ENCODE measurements around the gene ZNF483. TPM values are rescaled to one million over a fixed set of nuclear protein-coding genes. Genes with fewer than 3 reads are reported as not detected.
"Not testable (repeated sequence)": the region's sequence is repeated elsewhere in the genome, so short reads cannot be mapped to it uniquely, and the experiment has no call there.

ZNF483 gene
- total RNA-seq, 1 donor from 2014 or later: 8.9 TPM

- Histone ChIP-seq H3K4me1 (ENCODE audit: control insufficient read depth in 3 of 3, insufficient read depth in 3 of 3, low read length in 3 of 3) (no peaks in the 10 kb centered on the region), H3K27ac (ENCODE audit: low read depth, low read length) (no peak overlapping the region), H3K36me3 (ENCODE audit: control insufficient read depth in 3 of 3, insufficient read depth in 3 of 3, low read length in 3 of 3) (no peaks in the 10 kb centered on the region), H3K4me3 (ENCODE audit: low read length in 3 of 3) (no peak overlapping the region), H3K27me3 (ENCODE audit: control insufficient read depth in 3 of 3, insufficient read depth in 3 of 3, low read length in 3 of 3) (no peaks in the 10 kb centered on the region), H3K9ac (ENCODE audit: low read depth in 1 of 3, low read length in 3 of 3) (no peak overlapping the region), H3K9me3 (ENCODE audit: control insufficient read depth in 3 of 3, low read length in 3 of 3) (no peaks in the 10 kb centered on the region)
Measured at GRCh38 chr9:111501005-111501562, 23.9 kb upstream of the ZNF483 start.

GRCh38 chr9:111501648-111502047, 23.3 kb upstream of the ZNF483 start:
- H3K27ac ChIP-seq (ENCODE audit: low read depth, low read length): no peak overlapping the region
- H3K9me3 ChIP-seq (ENCODE audit: control insufficient read depth in 3 of 3, low read length in 3 of 3): no peaks in the 10 kb centered on the region
- H3K4me1 ChIP-seq (ENCODE audit: control insufficient read depth in 3 of 3, insufficient read depth in 3 of 3, low read length in 3 of 3): no peaks in the 10 kb centered on the region
- H3K27me3 ChIP-seq (ENCODE audit: control insufficient read depth in 3 of 3, insufficient read depth in 3 of 3, low read length in 3 of 3): no peaks in the 10 kb centered on the region
- H3K36me3 ChIP-seq (ENCODE audit: control insufficient read depth in 3 of 3, insufficient read depth in 3 of 3, low read length in 3 of 3): no peaks in the 10 kb centered on the region
- no peak overlapping the region for H3K9ac ChIP-seq (ENCODE audit: low read depth in 1 of 3, low read length in 3 of 3)
- H3K4me3 ChIP-seq (ENCODE audit: low read length in 3 of 3): no peak overlapping the region

- Histone ChIP-seq H3K9ac (ENCODE audit: low read depth in 1 of 3, low read length in 3 of 3) (no peak overlapping the region), H3K27ac (ENCODE audit: low read depth, low read length) (no peak overlapping the region), H3K36me3 (ENCODE audit: control insufficient read depth in 3 of 3, insufficient read depth in 3 of 3, low read length in 3 of 3) (no peaks in the 10 kb centered on the region), H3K4me1 (ENCODE audit: control insufficient read depth in 3 of 3, insufficient read depth in 3 of 3, low read length in 3 of 3) (no peaks in the 10 kb centered on the region), H3K4me3 (ENCODE audit: low read length in 3 of 3) (no peak overlapping the region), H3K9me3 (ENCODE audit: control insufficient read depth in 3 of 3, low read length in 3 of 3) (no peaks in the 10 kb centered on the region), H3K27me3 (ENCODE audit: control insufficient read depth in 3 of 3, insufficient read depth in 3 of 3, low read length in 3 of 3) (no peaks in the 10 kb centered on the region)
Measured at GRCh38 chr9:111502506-111502905, 22.5 kb upstream of the ZNF483 start.

- H3K9ac ChIP-seq (ENCODE audit: low read depth in 1 of 3, low read length in 3 of 3); H3K4me3 ChIP-seq (ENCODE audit: low read length in 3 of 3); H3K27ac ChIP-seq (ENCODE audit: low read depth, low read length); H3K27me3 ChIP-seq (ENCODE audit: control insufficient read depth in 3 of 3, insufficient read depth in 3 of 3, low read length in 3 of 3); H3K4me1 ChIP-seq (ENCODE audit: control insufficient read depth in 3 of 3, insufficient read depth in 3 of 3, low read length in 3 of 3); H3K36me3 ChIP-seq (ENCODE audit: control insufficient read depth in 3 of 3, insufficient read depth in 3 of 3, low read length in 3 of 3); H3K9me3 ChIP-seq (ENCODE audit: control insufficient read depth in 3 of 3, low read length in 3 of 3): not testable (repeated sequence)
Measured at GRCh38 chr9:111511581-111511980, 13.4 kb upstream of the ZNF483 start.

- Histone ChIP-seq H3K4me3 (ENCODE audit: low read length in 3 of 3) (no peak overlapping the region), H3K27me3 (ENCODE audit: control insufficient read depth in 3 of 3, insufficient read depth in 3 of 3, low read length in 3 of 3) (no peaks in the 10 kb centered on the region), H3K9ac (ENCODE audit: low read depth in 1 of 3, low read length in 3 of 3) (no peak overlapping the region), H3K9me3 (ENCODE audit: control insufficient read depth in 3 of 3, low read length in 3 of 3) (no peaks in the 10 kb centered on the region), H3K27ac (ENCODE audit: low read depth, low read length) (no peak overlapping the region), H3K36me3 (ENCODE audit: control insufficient read depth in 3 of 3, insufficient read depth in 3 of 3, low read length in 3 of 3) (no peaks in the 10 kb centered on the region), H3K4me1 (ENCODE audit: control insufficient read depth in 3 of 3, insufficient read depth in 3 of 3, low read length in 3 of 3) (no peaks in the 10 kb centered on the region)
Measured at GRCh38 chr9:111514967-111515366, 10.0 kb upstream of the ZNF483 start.

- H3K27me3 ChIP-seq (ENCODE audit: control insufficient read depth in 3 of 3, insufficient read depth in 3 of 3, low read length in 3 of 3): no peaks in the 10 kb centered on the region
- no peak overlapping the region for H3K4me3 ChIP-seq (ENCODE audit: low read length in 3 of 3)
- no peak overlapping the region for H3K27ac ChIP-seq (ENCODE audit: low read depth, low read length)
- no peaks in the 10 kb centered on the region for H3K9me3 ChIP-seq (ENCODE audit: control insufficient read depth in 3 of 3, low read length in 3 of 3)
- no peaks in the 10 kb centered on the region for H3K36me3 ChIP-seq (ENCODE audit: control insufficient read depth in 3 of 3, insufficient read depth in 3 of 3, low read length in 3 of 3)
- no peak overlapping the region for H3K9ac ChIP-seq (ENCODE audit: low read depth in 1 of 3, low read length in 3 of 3)
- no peaks in the 10 kb centered on the region for H3K4me1 ChIP-seq (ENCODE audit: control insufficient read depth in 3 of 3, insufficient read depth in 3 of 3, low read length in 3 of 3)
Measured at GRCh38 chr9:111516061-111516465, 8.9 kb upstream of the ZNF483 start.

GRCh38 chr9:111524731-111525055, 286 bp upstream of the ZNF483 start:
- no peak overlapping the region for H3K27ac ChIP-seq (ENCODE audit: low read depth, low read length)
- H3K36me3 ChIP-seq (ENCODE audit: control insufficient read depth in 3 of 3, insufficient read depth in 3 of 3, low read length in 3 of 3): no peaks in the 10 kb centered on the region
- peaks cover 7 to 16% (median 14%) of the 10 kb centered on the region in 3 donors for H3K4me1 ChIP-seq (ENCODE audit: control insufficient read depth in 3 of 3, insufficient read depth in 3 of 3, low read length in 3 of 3)
- H3K9ac ChIP-seq (ENCODE audit: low read depth in 1 of 3, low read length in 3 of 3): peak overlapping the region in 2 of 3 donors; percentile 69 to 77
- H3K27me3 ChIP-seq (ENCODE audit: control insufficient read depth in 3 of 3, insufficient read depth in 3 of 3, low read length in 3 of 3): peaks cover 4 to 12% (median 5%) of the 10 kb centered on the region in 3 donors
- no peaks in the 10 kb centered on the region for H3K9me3 ChIP-seq (ENCODE audit: control insufficient read depth in 3 of 3, low read length in 3 of 3)
- peak overlapping the region; percentile 88 to 90 (median 90) for H3K4me3 ChIP-seq (ENCODE audit: low read length in 3 of 3)

GRCh38 chr9:111527347-111527746, 2.4 kb downstream of the ZNF483 start:
- H3K36me3 ChIP-seq (ENCODE audit: control insufficient read depth in 3 of 3, insufficient read depth in 3 of 3, low read length in 3 of 3): no peaks in the 10 kb centered on the region
- H3K9me3 ChIP-seq (ENCODE audit: control insufficient read depth in 3 of 3, low read length in 3 of 3): no peaks in the 10 kb centered on the region
- H3K4me3 ChIP-seq (ENCODE audit: low read length in 3 of 3): no peak overlapping the region
- peaks cover 4 to 12% (median 5%) of the 10 kb centered on the region in 3 donors for H3K27me3 ChIP-seq (ENCODE audit: control insufficient read depth in 3 of 3, insufficient read depth in 3 of 3, low read length in 3 of 3)
- no peak overlapping the region for H3K27ac ChIP-seq (ENCODE audit: low read depth, low read length)
- H3K4me1 ChIP-seq (ENCODE audit: control insufficient read depth in 3 of 3, insufficient read depth in 3 of 3, low read length in 3 of 3): peaks cover 7 to 16% (median 14%) of the 10 kb centered on the region in 3 donors
- no peak overlapping the region for H3K9ac ChIP-seq (ENCODE audit: low read depth in 1 of 3, low read length in 3 of 3)

GRCh38 chr9:111529787-111530186, 4.8 kb downstream of the ZNF483 start:
- no peaks in the 10 kb centered on the region for H3K9me3 ChIP-seq (ENCODE audit: control insufficient read depth in 3 of 3, low read length in 3 of 3)
- peaks cover 4 to 12% (median 5%) of the 10 kb centered on the region in 3 donors for H3K27me3 ChIP-seq (ENCODE audit: control insufficient read depth in 3 of 3, insufficient read depth in 3 of 3, low read length in 3 of 3)
- H3K27ac ChIP-seq (ENCODE audit: low read depth, low read length): no peak overlapping the region
- H3K36me3 ChIP-seq (ENCODE audit: control insufficient read depth in 3 of 3, insufficient read depth in 3 of 3, low read length in 3 of 3): peaks cover 0 to 2% (median 0%) of the 10 kb centered on the region in 3 donors
- H3K4me1 ChIP-seq (ENCODE audit: control insufficient read depth in 3 of 3, insufficient read depth in 3 of 3, low read length in 3 of 3): peaks cover 7 to 14% (median 12%) of the 10 kb centered on the region in 3 donors
- H3K4me3 ChIP-seq (ENCODE audit: low read length in 3 of 3): no peak overlapping the region
- no peak overlapping the region for H3K9ac ChIP-seq (ENCODE audit: low read depth in 1 of 3, low read length in 3 of 3)

GRCh38 chr9:111531716-111532115, 6.7 kb downstream of the ZNF483 start:
- no peak overlapping the region for H3K4me3 ChIP-seq (ENCODE audit: low read length in 3 of 3)
- peaks cover 0 to 5% (median 0%) of the 10 kb centered on the region in 3 donors for H3K9me3 ChIP-seq (ENCODE audit: control insufficient read depth in 3 of 3, low read length in 3 of 3)
- H3K9ac ChIP-seq (ENCODE audit: low read depth in 1 of 3, low read length in 3 of 3): no peak overlapping the region
- H3K4me1 ChIP-seq (ENCODE audit: control insufficient read depth in 3 of 3, insufficient read depth in 3 of 3, low read length in 3 of 3): no peaks in the 10 kb centered on the region
- no peaks in the 10 kb centered on the region for H3K27me3 ChIP-seq (ENCODE audit: control insufficient read depth in 3 of 3, insufficient read depth in 3 of 3, low read length in 3 of 3)
- peaks cover 0 to 4% (median 0%) of the 10 kb centered on the region in 3 donors for H3K36me3 ChIP-seq (ENCODE audit: control insufficient read depth in 3 of 3, insufficient read depth in 3 of 3, low read length in 3 of 3)
- no peak overlapping the region for H3K27ac ChIP-seq (ENCODE audit: low read depth, low read length)
